A549 (cell line): ENCODE data around the gene PCGF1.

Experiments
- BHLHE40 ChIP-seq: IDR thresholded peaks from 2 replicates; pipeline ENCODE4 v1.6.1; 2012; ENCODE audit warnings: low read depth, low read length, inconsistent platforms
- CEBPB ChIP-seq, 2 experiments: fragments of >200 bp in 1 of 2; sonication (Bioruptor Twin) in 1 of 2; formaldehyde crosslinking in 1 of 2; IDR thresholded peaks; 2 replicates each; pipeline ENCODE4 v1.6.1; 2012 to 2016
- CTCF ChIP-seq: fragments of >200 bp; sonication (Bioruptor Twin); formaldehyde crosslinking; IDR thresholded peaks from 3 replicates; pipeline ENCODE4 v1.5.1; 2016
- EP300 ChIP-seq, 2 experiments: fragments of >200 bp; sonication (Bioruptor Twin); formaldehyde crosslinking; IDR thresholded peaks; 2 replicates in 1 of 2; 3 replicates in 1 of 2; pipeline ENCODE4 v1.6.1; 2016 to 2017
- POLR2A ChIP-seq: IDR thresholded peaks from 2 replicates; pipeline ENCODE4 v1.6.1; 2012; ENCODE audit warnings: mild to moderate bottlenecking, low read length

GRCh38 chr2:74548900-74549826 lies 41.7 kb upstream of the PCGF1 start:
- TF ChIP-seq POLR2A (peak; percentile 79), CTCF (no peak), CEBPB (IDR thresholded peaks at IDR 0.05) (no peak), EP300 (IDR thresholded peaks at IDR 0.05) (no peak), BHLHE40 (no peak)
